HCT116 (cell line): ENCODE measurements around the gene SPDYE4. TPM values are rescaled to one million over a fixed set of nuclear protein-coding genes. Genes with fewer than 3 reads are reported as not detected.

Source experiments
- ATAC-seq: fragments of 200-7000 bp; cut with Tn5 transposase; 2 replicates; pipeline ENCODE4 v1.9.1; 2020; ENCODE audit warnings: mild to moderate bottlenecking, moderate library complexity
- BruUV-seq: library from RNA; stranded (reverse); fragments of 400-500 nt; replicated peaks from 2 replicates; lab custom pipeline; 2021; lab: Mats Ljungman, UMichigan
- CTCF ChIA-PET: fragments of 300-600 bp; sonication (Branson Sonifier 250); formaldehyde crosslinking; loops from one replicate; lab custom pipeline; 2021; ENCODE audit warnings: antibody characterized with exemption; lab: Charles Lee
- POLR2A ChIA-PET: fragments of 300-600, 350-600 bp; sonication (Branson Sonifier 250); formaldehyde crosslinking; loops from one replicate; lab custom pipeline; 2021; ENCODE audit warnings: antibody characterized with exemption; lab: Charles Lee
- RAD21 ChIA-PET, 2 experiments: fragments of 300-600 bp; sonication (Branson Sonifier 250); formaldehyde crosslinking; loops; one replicate each; lab custom pipeline; 2023; ENCODE audit warnings: low total read pairs in 2 of 2; ENCODE audit not compliant: uncharacterized antibody in 2 of 2, unreplicated experiment in 2 of 2, low non-redundant PET in 1 of 2; lab: Charles Lee
- DNase-seq: peaks from one replicate; pipeline ENCODE4 v3.0.0-alpha.2; 2010; ENCODE audit warnings: low read depth, low spot score
- H2AFZ ChIP-seq: fragments of 200-600 bp; shearing (Covaris generic), sonication (generic); 2 replicates; pipeline ENCODE4 v1.6.1; 2017; ENCODE audit warnings: low read depth, mixed run types, mixed read lengths, antibody characterized with exemption, low read length; ENCODE audit not compliant: poor library complexity, severe bottlenecking
- H3K27ac ChIP-seq: 2 replicates; pipeline ENCODE4 v1.5.1; 2012; ENCODE audit warnings: low read depth, low read length
- H3K27me3 ChIP-seq: fragments of 200-600 bp; sonication (generic); 2 replicates; pipeline ENCODE4 v1.6.1; 2016; ENCODE audit warnings: mixed run types, low read length, mixed read lengths; ENCODE audit not compliant: insufficient read depth
- H3K36me3 ChIP-seq, 2 experiments: fragments of 200-500 bp in 1 of 2; fragments of 200-600 bp in 1 of 2; sonication (Bioruptor generic) in 1 of 2; sonication (generic) in 1 of 2; 2 replicates each; pipeline versions ENCODE4 v1.5.1 to v1.6.1; 2014 to 2016; ENCODE audit warnings: low read length in 2 of 2, inconsistent platforms in 1 of 2, mixed read lengths in 1 of 2, mixed run types in 1 of 2; ENCODE audit not compliant: insufficient read depth in 2 of 2, control insufficient read depth in 1 of 2
- H3K4me1 ChIP-seq, 2 experiments: fragments of 200-600 bp in 1 of 2; sonication (generic) in 1 of 2; 2 replicates each; pipeline versions ENCODE4 v1.5.1 to v1.6.1; 2012 to 2017; ENCODE audit warnings: low read length in 2 of 2, inconsistent platforms in 1 of 2, mild to moderate bottlenecking in 1 of 2, mixed read lengths in 1 of 2, mixed run types in 1 of 2, moderate library complexity in 1 of 2; ENCODE audit not compliant: insufficient read depth in 2 of 2, control insufficient read depth in 1 of 2
- H3K4me2 ChIP-seq: fragments of 200-600 bp; sonication (generic); 2 replicates; pipeline ENCODE4 v1.6.1; 2017; ENCODE audit warnings: mixed run types, low read length, mixed read lengths
- H3K4me3 ChIP-seq, 2 experiments: fragments of 200-600 bp in 1 of 2; sonication (generic) in 1 of 2; replicated peaks in 1 of 2; 2 replicates each; pipeline ENCODE4 v1.5.1; 2011 to 2016; ENCODE audit warnings: low read length in 2 of 2, control low read depth in 1 of 2, low read depth in 1 of 2, mild to moderate bottlenecking in 1 of 2, mixed read lengths in 1 of 2, mixed run types in 1 of 2
- H3K79me2 ChIP-seq: fragments of 200-600 bp; sonication (generic); 2 replicates; pipeline ENCODE4 v1.6.1; 2017; ENCODE audit warnings: mild to moderate bottlenecking, mixed run types, low read length, moderate library complexity, mixed read lengths; ENCODE audit not compliant: insufficient read depth
- H3K9ac ChIP-seq: fragments of 200-600 bp; sonication (generic); 2 replicates; pipeline ENCODE4 v1.6.1; 2016; ENCODE audit warnings: low read length, mixed read lengths
- H3K9me2 ChIP-seq: fragments of 200-600 bp; sonication (generic), shearing (Covaris generic); 2 replicates; pipeline ENCODE4 v1.6.1; 2017; ENCODE audit warnings: mixed run types, mild to moderate bottlenecking, moderate library complexity; ENCODE audit not compliant: insufficient read depth
- H3K9me3 ChIP-seq, 2 experiments: fragments of 200-500 bp in 1 of 2; fragments of 200-600 bp in 1 of 2; sonication (Bioruptor generic) in 1 of 2; sonication (generic) in 1 of 2; 2 replicates each; pipeline ENCODE4 v1.6.1; 2014 to 2017; ENCODE audit warnings: low read length in 2 of 2, mixed read lengths in 2 of 2, inconsistent platforms in 1 of 2, low read depth in 1 of 2, mild to moderate bottlenecking in 1 of 2, mixed run types in 1 of 2, moderate library complexity in 1 of 2; ENCODE audit not compliant: control insufficient read depth in 1 of 2, insufficient read depth in 1 of 2
- H4K20me1 ChIP-seq: fragments of 200-600 bp; sonication (generic), shearing (Covaris generic); 2 replicates; pipeline ENCODE4 v1.6.1; 2017; ENCODE audit warnings: mixed run types, mild to moderate bottlenecking, moderate library complexity; ENCODE audit not compliant: insufficient read depth
- CBX3 ChIP-seq: IDR thresholded peaks from 2 replicates; pipeline ENCODE4 v1.6.1; 2012; ENCODE audit warnings: low read depth
- CEBPB ChIP-seq: IDR thresholded peaks from 2 replicates; pipeline ENCODE4 v1.6.1; 2012; ENCODE audit warnings: low read depth
- EGR1 ChIP-seq: IDR thresholded peaks from 2 replicates; pipeline ENCODE4 v1.6.1; 2012; ENCODE audit warnings: low read depth
- EZH2 ChIP-seq: fragments of 200-600 bp; sonication (generic); IDR thresholded peaks from 2 replicates; pipeline ENCODE4 v1.6.1; 2017; ENCODE audit warnings: antibody characterized with exemption, mixed run types
- EZH2phosphoT487 ChIP-seq: fragments of 200-600 bp; IDR thresholded peaks from 2 replicates; pipeline ENCODE4 v1.6.1; 2018; ENCODE audit warnings: antibody characterized with exemption, borderline replicate concordance
- FOSL1 ChIP-seq: IDR thresholded peaks from 2 replicates; pipeline ENCODE4 v1.6.1; 2012; ENCODE audit warnings: low read depth
- JUND ChIP-seq: IDR thresholded peaks from 2 replicates; pipeline ENCODE4 v1.6.1; 2012
- POLR2A ChIP-seq: IDR thresholded peaks from 2 replicates; pipeline ENCODE4 v1.7.0; 2011; ENCODE audit warnings: borderline replicate concordance; ENCODE audit not compliant: insufficient read depth, insufficient read length; ENCODE audit errors: extremely low read depth
- POLR2AphosphoS5 ChIP-seq: IDR thresholded peaks from 2 replicates; pipeline ENCODE4 v1.6.1; 2011; ENCODE audit warnings: mild to moderate bottlenecking, low read depth, low read length, moderate library complexity
- SIN3A ChIP-seq: IDR thresholded peaks from 2 replicates; pipeline ENCODE4 v1.6.1; 2012; ENCODE audit warnings: low read depth
- SP1 ChIP-seq: IDR thresholded peaks from 2 replicates; pipeline ENCODE4 v1.6.1; 2012; ENCODE audit warnings: low read depth
- SRF ChIP-seq: IDR thresholded peaks from 2 replicates; pipeline ENCODE4 v1.6.1; 2012; ENCODE audit warnings: low read depth
- YY1 ChIP-seq: IDR thresholded peaks from 2 replicates; pipeline ENCODE4 v1.6.1; 2011; ENCODE audit warnings: low read length, low read depth, moderate library complexity, mild to moderate bottlenecking; ENCODE audit not compliant: insufficient replicate concordance; ENCODE audit errors: extremely low read depth
- ZFX ChIP-seq: fragments of 450-650 bp; IDR thresholded peaks from 2 replicates; pipeline ENCODE4 v1.6.1; 2017
- ZNF274 ChIP-seq: fragments of 200-500 bp; sonication (Bioruptor generic); IDR thresholded peaks from 2 replicates; pipeline ENCODE4 v1.6.1; 2014; ENCODE audit warnings: mild to moderate bottlenecking, low read depth, low read length, inconsistent platforms
- intact Hi-C: fragments of 100-400 bp; cut with micrococcal nuclease; formaldehyde crosslinking; loops from 2 replicates; pipeline ENCODE4 v1.10.0; 2022
- total RNA-seq: library from RNA; stranded (reverse); gene quantifications from one replicate; pipeline ENCODE4 v1.2.1, GENCODE V29; 2021; ENCODE audit not compliant: unreplicated experiment
- TF ChIP-seq, protein P1 (sequence below): IDR thresholded peaks from 2 replicates; pipeline ENCODE4 v1.6.1; 2011; ENCODE audit warnings: mild to moderate bottlenecking, low read length, moderate library complexity; ENCODE audit not compliant: insufficient replicate concordance; ENCODE audit errors: extremely low read depth
- TF ChIP-seq, protein P2 (sequence below): IDR thresholded peaks from 2 replicates; pipeline ENCODE4 v1.6.1; 2012
- TF ChIP-seq, protein P3 (sequence below): IDR thresholded peaks from 2 replicates; pipeline ENCODE4 v1.6.1; 2012; ENCODE audit warnings: low read depth

SPDYE4 gene
- total RNA-seq, 1 experiment from 2014 or later = not detected

DNA sequence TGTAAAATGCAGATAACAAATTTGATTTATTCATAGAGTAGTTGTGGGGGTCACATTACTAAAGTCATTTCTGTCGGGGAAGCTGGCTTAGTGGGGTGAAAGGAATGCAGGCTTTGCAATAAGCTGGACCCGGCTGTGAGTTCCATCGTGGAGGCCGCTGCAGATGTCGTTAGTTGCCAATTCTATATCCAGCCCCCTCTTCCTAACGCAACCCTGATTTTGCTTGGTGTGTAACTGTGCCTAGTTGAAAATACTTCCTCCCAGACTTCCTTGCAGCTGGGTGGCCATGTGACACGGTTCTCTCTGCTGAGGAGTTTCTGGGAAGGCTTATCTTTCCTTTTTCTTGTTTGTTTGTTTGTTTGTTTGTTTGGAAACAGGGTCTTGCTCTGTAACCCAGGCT is 36.3 kb upstream of the SPDYE4 start (continued):
- TF ChIP-seq, protein P1, sequence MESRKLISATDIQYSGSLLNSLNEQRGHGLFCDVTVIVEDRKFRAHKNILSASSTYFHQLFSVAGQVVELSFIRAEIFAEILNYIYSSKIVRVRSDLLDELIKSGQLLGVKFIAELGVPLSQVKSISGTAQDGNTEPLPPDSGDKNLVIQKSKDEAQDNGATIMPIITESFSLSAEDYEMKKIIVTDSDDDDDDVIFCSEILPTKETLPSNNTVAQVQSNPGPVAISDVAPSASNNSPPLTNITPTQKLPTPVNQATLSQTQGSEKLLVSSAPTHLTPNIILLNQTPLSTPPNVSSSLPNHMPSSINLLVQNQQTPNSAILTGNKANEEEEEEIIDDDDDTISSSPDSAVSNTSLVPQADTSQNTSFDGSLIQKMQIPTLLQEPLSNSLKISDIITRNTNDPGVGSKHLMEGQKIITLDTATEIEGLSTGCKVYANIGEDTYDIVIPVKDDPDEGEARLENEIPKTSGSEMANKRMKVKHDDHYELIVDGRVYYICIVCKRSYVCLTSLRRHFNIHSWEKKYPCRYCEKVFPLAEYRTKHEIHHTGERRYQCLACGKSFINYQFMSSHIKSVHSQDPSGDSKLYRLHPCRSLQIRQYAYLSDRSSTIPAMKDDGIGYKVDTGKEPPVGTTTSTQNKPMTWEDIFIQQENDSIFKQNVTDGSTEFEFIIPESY = no peak
- TF ChIP-seq SIN3A = no peak
- TF ChIP-seq CEBPB = no peak
- no peak for TF ChIP-seq ZFX
- TF ChIP-seq EZH2phosphoT487 = no peak
- no peak for TF ChIP-seq EGR1

DNA sequence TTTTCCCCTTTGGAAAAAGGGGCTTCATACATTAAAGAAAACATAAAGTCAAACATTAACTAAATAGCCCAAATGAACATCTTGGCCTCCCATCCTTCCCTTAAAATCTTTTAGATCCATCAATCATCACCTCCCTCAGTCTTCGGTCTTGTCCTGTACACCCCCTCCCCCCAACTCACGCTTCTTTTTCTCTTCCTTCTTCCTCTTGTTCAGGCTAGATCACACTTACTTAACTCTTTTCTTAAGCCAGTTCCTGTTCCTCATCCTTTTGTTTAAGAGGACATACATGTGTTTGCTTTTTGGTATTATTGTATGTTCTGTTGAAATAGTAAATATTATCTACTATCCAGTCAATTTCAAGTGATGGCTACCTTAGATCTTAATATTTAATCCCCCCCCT is 35.3 kb upstream of the SPDYE4 start:
- TF ChIP-seq YY1 (no peak), POLR2AphosphoS5 (no peak), CEBPB (no peak), EZH2 (no peak), SP1 (no peak), SRF (no peak), JUND (no peak), EZH2phosphoT487 (no peak), SIN3A (no peak), CBX3 (no peak), FOSL1 (no peak), ZNF274 (no peak), POLR2A (no peak)
- TF ChIP-seq, protein P2, sequence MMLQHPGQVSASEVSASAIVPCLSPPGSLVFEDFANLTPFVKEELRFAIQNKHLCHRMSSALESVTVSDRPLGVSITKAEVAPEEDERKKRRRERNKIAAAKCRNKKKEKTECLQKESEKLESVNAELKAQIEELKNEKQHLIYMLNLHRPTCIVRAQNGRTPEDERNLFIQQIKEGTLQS = no peak
- TF ChIP-seq, protein P3, sequence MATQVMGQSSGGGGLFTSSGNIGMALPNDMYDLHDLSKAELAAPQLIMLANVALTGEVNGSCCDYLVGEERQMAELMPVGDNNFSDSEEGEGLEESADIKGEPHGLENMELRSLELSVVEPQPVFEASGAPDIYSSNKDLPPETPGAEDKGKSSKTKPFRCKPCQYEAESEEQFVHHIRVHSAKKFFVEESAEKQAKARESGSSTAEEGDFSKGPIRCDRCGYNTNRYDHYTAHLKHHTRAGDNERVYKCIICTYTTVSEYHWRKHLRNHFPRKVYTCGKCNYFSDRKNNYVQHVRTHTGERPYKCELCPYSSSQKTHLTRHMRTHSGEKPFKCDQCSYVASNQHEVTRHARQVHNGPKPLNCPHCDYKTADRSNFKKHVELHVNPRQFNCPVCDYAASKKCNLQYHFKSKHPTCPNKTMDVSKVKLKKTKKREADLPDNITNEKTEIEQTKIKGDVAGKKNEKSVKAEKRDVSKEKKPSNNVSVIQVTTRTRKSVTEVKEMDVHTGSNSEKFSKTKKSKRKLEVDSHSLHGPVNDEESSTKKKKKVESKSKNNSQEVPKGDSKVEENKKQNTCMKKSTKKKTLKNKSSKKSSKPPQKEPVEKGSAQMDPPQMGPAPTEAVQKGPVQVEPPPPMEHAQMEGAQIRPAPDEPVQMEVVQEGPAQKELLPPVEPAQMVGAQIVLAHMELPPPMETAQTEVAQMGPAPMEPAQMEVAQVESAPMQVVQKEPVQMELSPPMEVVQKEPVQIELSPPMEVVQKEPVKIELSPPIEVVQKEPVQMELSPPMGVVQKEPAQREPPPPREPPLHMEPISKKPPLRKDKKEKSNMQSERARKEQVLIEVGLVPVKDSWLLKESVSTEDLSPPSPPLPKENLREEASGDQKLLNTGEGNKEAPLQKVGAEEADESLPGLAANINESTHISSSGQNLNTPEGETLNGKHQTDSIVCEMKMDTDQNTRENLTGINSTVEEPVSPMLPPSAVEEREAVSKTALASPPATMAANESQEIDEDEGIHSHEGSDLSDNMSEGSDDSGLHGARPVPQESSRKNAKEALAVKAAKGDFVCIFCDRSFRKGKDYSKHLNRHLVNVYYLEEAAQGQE = no peak
- TF ChIP-seq, protein P1 = no peak
- Histone ChIP-seq H3K4me3 (no peak overlapping the region), H3K27me3 (no peaks in the 10 kb centered on the region), H3K9me2 (no peaks in the 10 kb centered on the region), H3K9me3 (peaks cover 6 to 9% of the 10 kb centered on the region in 2 experiments; a peak in 3 of 4 replicates), H3K79me2 (no peaks in the 10 kb centered on the region), H3K27ac (no peak overlapping the region), H2AFZ (no peak overlapping the region), H3K4me1 (no peaks in the 10 kb centered on the region), H3K9ac (no peak overlapping the region), H4K20me1 (no peaks in the 10 kb centered on the region), H3K36me3 (no peaks in the 10 kb centered on the region), H3K4me2 (no peak overlapping the region)
- CTCF ChIA-PET = no interaction called here
- BruUV-seq = no TSS peak
- intact Hi-C loops = loop anchor here (2.0 kb wide), 1 partner anchor 23 kb away; no protein-coding TSS in a partner anchor
- RAD21 ChIA-PET = no interaction called here
- ATAC-seq (no peak), DNase-seq (no peak)
- POLR2A ChIA-PET = interaction anchor here (1.4 kb wide), 1 partner anchor 410 kb away, joined by 3 read pairs; no protein-coding TSS in a partner anchor
